A549 (cell line): ENCODE data around the gene PCDHGB5. TPM values are rescaled to one million over a fixed set of nuclear protein-coding genes. Genes with fewer than 3 reads are reported as not detected.

Experiments
- ATAC-seq, 2 experiments: fragments of 200-7000 bp in 1 of 2; fragments of >200 bp in 1 of 2; cut with Nextera tagmentation in 1 of 2; cut with Tn5 transposase in 1 of 2; 3 replicates each; pipeline versions ENCODE4 v1.8.0 to v1.9.1; 2018 to 2020; ENCODE audit warnings: mild to moderate bottlenecking in 1 of 2, moderate library complexity in 1 of 2
- CTCF ChIA-PET: fragments of 300-600 bp; sonication (Branson Sonifier 250); formaldehyde crosslinking; extraction: SDS; loops from one replicate; lab custom pipeline; 2021; ENCODE audit warnings: antibody characterized with exemption, inconsistent platforms; lab: Yijun Ruan, JAX
- POLR2A ChIA-PET: fragments of 350-600 bp; formaldehyde crosslinking; extraction: SDS; loops from one replicate; lab custom pipeline; 2021; ENCODE audit warnings: antibody characterized with exemption, inconsistent platforms; lab: Yijun Ruan, JAX
- DNase-seq, 2 experiments: peaks; one replicate each; pipeline versions ENCODE4 v3.0.0 to v3.0.0-alpha.2; 2011 to 2016; ENCODE audit warnings: low read depth in 1 of 2, low spot score in 1 of 2
- FAIRE-seq: peaks from 2 replicates; lab custom pipeline; 2011; peaks lifted over from hg19 to GRCh38; lab: Jason Lieb, UNC
- H3K27ac ChIP-seq, 2 experiments: fragments of >200 bp; sonication (Bioruptor Twin); formaldehyde crosslinking; 3 replicates each; pipeline ENCODE4 v1.5.1; 2016 to 2017
- H3K4me1 ChIP-seq: fragments of >200 bp; sonication (Bioruptor Twin); formaldehyde crosslinking; 3 replicates; pipeline ENCODE4 v1.6.1; 2016
- H3K4me2 ChIP-seq: fragments of >200 bp; sonication (Bioruptor Twin); formaldehyde crosslinking; 3 replicates; pipeline ENCODE4 v1.6.1; 2016
- H3K4me3 ChIP-seq: fragments of >200 bp; sonication (Bioruptor Twin); formaldehyde crosslinking; 3 replicates; pipeline ENCODE4 v1.5.1; 2016
- H3K9me3 ChIP-seq: fragments of >200 bp; sonication (Bioruptor Twin); formaldehyde crosslinking; 3 replicates; pipeline ENCODE4 v1.6.1; 2016
- CHD4 ChIP-seq: fragments of 200-600 bp; sonication (generic); IDR thresholded peaks from 2 replicates; pipeline ENCODE4 v1.6.1; 2016; ENCODE audit warnings: antibody characterized with exemption, mild to moderate bottlenecking, borderline replicate concordance
- FOSB ChIP-seq: fragments of 250-450 bp; sonication (Bioruptor Pico); IDR thresholded peaks from 2 replicates; pipeline ENCODE4 v1.5.0; 2020; ENCODE audit warnings: mild to moderate bottlenecking, moderate library complexity
- HDAC2 ChIP-seq: fragments of 200-600 bp; sonication (generic); IDR thresholded peaks from 2 replicates; pipeline ENCODE4 v1.6.1; 2016
- HOXA7 ChIP-seq: fragments of 250-450 bp; sonication (Bioruptor Pico); IDR thresholded peaks from 2 replicates; pipeline ENCODE4 v1.5.0; 2020; ENCODE audit warnings: mild to moderate bottlenecking, moderate library complexity
- HOXB5 ChIP-seq: fragments of 250-450 bp; sonication (Bioruptor Pico); IDR thresholded peaks from 2 replicates; pipeline ENCODE4 v1.5.0; 2020; ENCODE audit warnings: mild to moderate bottlenecking, moderate library complexity
- MAZ ChIP-seq: fragments of 150-350 bp; IDR thresholded peaks from 2 replicates; pipeline ENCODE4 v1.6.1; 2014; ENCODE audit warnings: antibody characterized with exemption, low read depth, low read length, borderline replicate concordance
- MYC ChIP-seq: IDR thresholded peaks from 2 replicates; pipeline ENCODE4 v1.6.1; 2012; ENCODE audit warnings: mild to moderate bottlenecking, inconsistent platforms, low read length, improper control_type of control experiment, borderline replicate concordance
- NPAS2 ChIP-seq: fragments of 250-450 bp; sonication (Bioruptor Pico); IDR thresholded peaks from 2 replicates; pipeline ENCODE4 v1.8.0; 2022; ENCODE audit warnings: mild to moderate bottlenecking, moderate library complexity, borderline replicate concordance
- NR3C1 ChIP-seq: fragments of >200 bp; sonication (Bioruptor Twin); formaldehyde crosslinking; IDR thresholded peaks from 3 replicates; pipeline ENCODE4 v1.6.1; 2017
- PHF8 ChIP-seq: fragments of 200-600 bp; sonication (generic); IDR thresholded peaks from 2 replicates; pipeline ENCODE4 v1.6.1; 2016; ENCODE audit warnings: low read depth, mild to moderate bottlenecking, antibody characterized with exemption, moderate library complexity, borderline replicate concordance
- RFX5 ChIP-seq: fragments of 450-650 bp; IDR thresholded peaks from 2 replicates; pipeline ENCODE4 v1.7.1; 2014; ENCODE audit warnings: antibody characterized with exemption, mild to moderate bottlenecking, moderate library complexity
- RNF2 ChIP-seq: fragments of 200-600 bp; sonication (generic); IDR thresholded peaks from 2 replicates; pipeline ENCODE4 v1.6.1; 2016; ENCODE audit warnings: low read depth, mild to moderate bottlenecking, antibody characterized with exemption, moderate library complexity, borderline replicate concordance
- SREBF2 ChIP-seq: fragments of 450-650 bp; IDR thresholded peaks from 2 replicates; pipeline ENCODE4 v1.6.1; 2014; ENCODE audit warnings: mild to moderate bottlenecking, moderate library complexity
- TP53 ChIP-seq: fragments of 250-450 bp; sonication (Bioruptor Pico); IDR thresholded peaks from 2 replicates; pipeline ENCODE4 v1.5.0; 2021; ENCODE audit warnings: mild to moderate bottlenecking, moderate library complexity
- WGBS: methylation state at CpG from one replicate; pipeline ENCODE4 v1.1.6; 2017; ENCODE audit errors: missing lambda C conversion rate; 5-methylcytosine and 5-hydroxymethylcytosine counted together
- polyA plus RNA-seq, 4 experiments: library from polyadenylated mRNA; depleted of rRNA in 3 of 4; stranded (reverse); fragments of >200 nt; fragmentation: RNase III in 1 of 4; extraction: RNeasy Plus Mini Kit Qiagen cat#74134 plus additional on column Dnase treatment in 1 of 4; gene quantifications; 2 replicates in 3 of 4; 3 replicates in 1 of 4; pipeline ENCODE4 v1.2.3, GENCODE V29; 2011 to 2017
- TF ChIP-seq, protein P1 (sequence below): fragments of 250-450 bp; sonication (Bioruptor Pico); IDR thresholded peaks from 2 replicates; pipeline ENCODE4 v1.5.0; 2021; ENCODE audit warnings: mild to moderate bottlenecking, moderate library complexity, borderline replicate concordance
- TF ChIP-seq, protein P2 (sequence below): fragments of 200-600 bp; sonication (generic); IDR thresholded peaks from 2 replicates; pipeline ENCODE4 v1.6.1; 2016; ENCODE audit warnings: antibody characterized with exemption, mild to moderate bottlenecking, moderate library complexity
- TF ChIP-seq, protein P3 (sequence below): IDR thresholded peaks from 2 replicates; pipeline ENCODE4 v1.6.1; 2012; ENCODE audit warnings: low read depth, borderline replicate concordance
- TF ChIP-seq, protein P4 (sequence below): fragments of >200 bp; sonication (Bioruptor Twin); formaldehyde crosslinking; IDR thresholded peaks from 2 replicates; pipeline ENCODE4 v1.6.1; 2016
- TF ChIP-seq, protein P5 (sequence below): fragments of 150-350 bp; IDR thresholded peaks from 2 replicates; pipeline ENCODE4 v1.6.1; 2014; ENCODE audit warnings: low read depth, mild to moderate bottlenecking, low read length

Gene PCDHGB5
- polyA plus RNA-seq, 2 of the 4 experiments (the other 2 are of a cell fraction): 1.9 to 3.2 TPM

DNA sequence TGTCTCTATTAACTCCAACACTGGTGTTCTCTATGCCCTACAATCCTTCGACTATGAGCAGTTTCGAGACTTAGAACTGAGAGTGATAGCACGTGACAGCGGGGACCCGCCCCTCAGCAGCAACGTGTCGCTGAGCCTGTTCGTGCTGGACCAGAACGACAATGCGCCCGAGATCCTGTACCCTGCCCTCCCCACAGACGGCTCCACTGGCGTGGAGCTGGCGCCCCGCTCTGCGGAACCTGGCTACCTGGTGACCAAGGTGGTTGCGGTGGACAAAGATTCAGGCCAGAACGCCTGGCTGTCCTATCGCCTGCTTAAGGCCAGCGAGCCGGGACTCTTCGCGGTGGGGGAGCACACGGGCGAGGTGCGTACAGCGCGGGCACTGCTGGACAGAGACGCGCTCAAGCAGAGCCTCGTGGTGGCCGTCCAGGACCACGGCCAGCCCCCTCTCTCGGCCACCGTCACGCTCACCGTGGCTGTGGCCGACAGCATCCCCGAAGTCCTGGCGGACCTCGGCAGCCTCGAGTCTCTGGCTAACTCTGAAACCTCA is 25.1 kb downstream of the PCDHGB5 start:
- H3K4me1 ChIP-seq: no peaks in the 10 kb centered on the region
- CTCF ChIA-PET: interaction anchor here (1.2 to 1.5 kb wide), 2 partner anchors 73 to 141 kb away, joined by 3 to 7 read pairs; partner anchors contain the start of gene PCDHGB1
- POLR2A ChIA-PET: no interaction called here
- no peak for FAIRE-seq
- 81% methylated on average over 25 of the region's 42 CpGs for WGBS
- H3K4me3 ChIP-seq: no peak overlapping the region
- H3K4me2 ChIP-seq: no peak overlapping the region
- peaks cover 81% of the 10 kb centered on the region for H3K9me3 ChIP-seq
- ATAC-seq: no peak
- no peak for DNase-seq
- no peak for TF ChIP-seq MYC
- TF ChIP-seq PHF8: no peak
- TF ChIP-seq, protein P1, sequence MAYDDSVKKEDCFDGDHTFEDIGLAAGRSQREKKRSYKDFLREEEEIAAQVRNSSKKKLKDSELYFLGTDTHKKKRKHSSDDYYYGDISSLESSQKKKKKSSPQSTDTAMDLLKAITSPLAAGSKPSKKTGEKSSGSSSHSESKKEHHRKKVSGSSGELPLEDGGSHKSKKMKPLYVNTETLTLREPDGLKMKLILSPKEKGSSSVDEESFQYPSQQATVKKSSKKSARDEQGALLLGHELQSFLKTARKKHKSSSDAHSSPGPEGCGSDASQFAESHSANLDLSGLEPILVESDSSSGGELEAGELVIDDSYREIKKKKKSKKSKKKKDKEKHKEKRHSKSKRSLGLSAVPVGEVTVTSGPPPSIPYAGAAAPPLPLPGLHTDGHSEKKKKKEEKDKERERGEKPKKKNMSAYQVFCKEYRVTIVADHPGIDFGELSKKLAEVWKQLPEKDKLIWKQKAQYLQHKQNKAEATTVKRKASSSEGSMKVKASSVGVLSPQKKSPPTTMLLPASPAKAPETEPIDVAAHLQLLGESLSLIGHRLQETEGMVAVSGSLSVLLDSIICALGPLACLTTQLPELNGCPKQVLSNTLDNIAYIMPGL (CRISPR knock-in tag): no peak
- TF ChIP-seq TP53 (CRISPR knock-in tag): no peak
- no peak for TF ChIP-seq RFX5
- TF ChIP-seq CHD4: no peak
- no peak for TF ChIP-seq HOXB5 (CRISPR knock-in tag)
- TF ChIP-seq MAZ: no peak
- TF ChIP-seq SREBF2: no peak
- TF ChIP-seq, protein P2, sequence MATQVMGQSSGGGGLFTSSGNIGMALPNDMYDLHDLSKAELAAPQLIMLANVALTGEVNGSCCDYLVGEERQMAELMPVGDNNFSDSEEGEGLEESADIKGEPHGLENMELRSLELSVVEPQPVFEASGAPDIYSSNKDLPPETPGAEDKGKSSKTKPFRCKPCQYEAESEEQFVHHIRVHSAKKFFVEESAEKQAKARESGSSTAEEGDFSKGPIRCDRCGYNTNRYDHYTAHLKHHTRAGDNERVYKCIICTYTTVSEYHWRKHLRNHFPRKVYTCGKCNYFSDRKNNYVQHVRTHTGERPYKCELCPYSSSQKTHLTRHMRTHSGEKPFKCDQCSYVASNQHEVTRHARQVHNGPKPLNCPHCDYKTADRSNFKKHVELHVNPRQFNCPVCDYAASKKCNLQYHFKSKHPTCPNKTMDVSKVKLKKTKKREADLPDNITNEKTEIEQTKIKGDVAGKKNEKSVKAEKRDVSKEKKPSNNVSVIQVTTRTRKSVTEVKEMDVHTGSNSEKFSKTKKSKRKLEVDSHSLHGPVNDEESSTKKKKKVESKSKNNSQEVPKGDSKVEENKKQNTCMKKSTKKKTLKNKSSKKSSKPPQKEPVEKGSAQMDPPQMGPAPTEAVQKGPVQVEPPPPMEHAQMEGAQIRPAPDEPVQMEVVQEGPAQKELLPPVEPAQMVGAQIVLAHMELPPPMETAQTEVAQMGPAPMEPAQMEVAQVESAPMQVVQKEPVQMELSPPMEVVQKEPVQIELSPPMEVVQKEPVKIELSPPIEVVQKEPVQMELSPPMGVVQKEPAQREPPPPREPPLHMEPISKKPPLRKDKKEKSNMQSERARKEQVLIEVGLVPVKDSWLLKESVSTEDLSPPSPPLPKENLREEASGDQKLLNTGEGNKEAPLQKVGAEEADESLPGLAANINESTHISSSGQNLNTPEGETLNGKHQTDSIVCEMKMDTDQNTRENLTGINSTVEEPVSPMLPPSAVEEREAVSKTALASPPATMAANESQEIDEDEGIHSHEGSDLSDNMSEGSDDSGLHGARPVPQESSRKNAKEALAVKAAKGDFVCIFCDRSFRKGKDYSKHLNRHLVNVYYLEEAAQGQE: no peak
- TF ChIP-seq HOXA7 (CRISPR knock-in tag): no peak
- TF ChIP-seq, protein P3, sequence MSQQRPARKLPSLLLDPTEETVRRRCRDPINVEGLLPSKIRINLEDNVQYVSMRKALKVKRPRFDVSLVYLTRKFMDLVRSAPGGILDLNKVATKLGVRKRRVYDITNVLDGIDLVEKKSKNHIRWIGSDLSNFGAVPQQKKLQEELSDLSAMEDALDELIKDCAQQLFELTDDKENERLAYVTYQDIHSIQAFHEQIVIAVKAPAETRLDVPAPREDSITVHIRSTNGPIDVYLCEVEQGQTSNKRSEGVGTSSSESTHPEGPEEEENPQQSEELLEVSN: no peak
- TF ChIP-seq, protein P4, sequence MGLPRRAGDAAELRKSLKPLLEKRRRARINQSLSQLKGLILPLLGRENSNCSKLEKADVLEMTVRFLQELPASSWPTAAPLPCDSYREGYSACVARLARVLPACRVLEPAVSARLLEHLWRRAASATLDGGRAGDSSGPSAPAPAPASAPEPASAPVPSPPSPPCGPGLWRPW: no peak
- TF ChIP-seq HDAC2: no peak
- TF ChIP-seq NPAS2 (CRISPR knock-in tag): no peak
- no peak for TF ChIP-seq NR3C1
- no peak for TF ChIP-seq FOSB (CRISPR knock-in tag)
- TF ChIP-seq RNF2: no peak
- TF ChIP-seq, protein P5, sequence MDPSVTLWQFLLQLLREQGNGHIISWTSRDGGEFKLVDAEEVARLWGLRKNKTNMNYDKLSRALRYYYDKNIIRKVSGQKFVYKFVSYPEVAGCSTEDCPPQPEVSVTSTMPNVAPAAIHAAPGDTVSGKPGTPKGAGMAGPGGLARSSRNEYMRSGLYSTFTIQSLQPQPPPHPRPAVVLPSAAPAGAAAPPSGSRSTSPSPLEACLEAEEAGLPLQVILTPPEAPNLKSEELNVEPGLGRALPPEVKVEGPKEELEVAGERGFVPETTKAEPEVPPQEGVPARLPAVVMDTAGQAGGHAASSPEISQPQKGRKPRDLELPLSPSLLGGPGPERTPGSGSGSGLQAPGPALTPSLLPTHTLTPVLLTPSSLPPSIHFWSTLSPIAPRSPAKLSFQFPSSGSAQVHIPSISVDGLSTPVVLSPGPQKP: no peak
- no peak overlapping the region for H3K27ac ChIP-seq
